Lower leg skin (tissue), 4 donors: ENCODE measurements around the gene RET. TPM values are rescaled to one million over a fixed set of nuclear protein-coding genes. Genes with fewer than 3 reads are reported as not detected.

Experiments used
- DNase-seq, 2 donors: peaks; one replicate each; pipeline ENCODE4 v3.0.0-alpha.2; 2019; ENCODE audit warnings: low spot score in 2 of 2
- H3K4me3 ChIP-seq: fragments of 200-600 bp; sonication (generic); 2 replicates; pipeline ENCODE4 v1.5.1; 2017; ENCODE audit warnings: mild to moderate bottlenecking, low read depth; ENCODE audit not compliant: poor library complexity, severe bottlenecking
- CTCF ChIP-seq, 3 donors: fragments of 450-650 bp; IDR thresholded peaks; one replicate each; pipeline ENCODE4 v1.5.1; 2016; ENCODE audit warnings: antibody characterized with exemption in 3 of 3, mild to moderate bottlenecking in 3 of 3, moderate library complexity in 2 of 3
- POLR2A ChIP-seq, 2 donors: fragments of 450-650 bp; IDR thresholded peaks; one replicate each; pipeline ENCODE4 v1.6.1; 2016 to 2017; ENCODE audit warnings: antibody characterized with exemption in 2 of 2, mild to moderate bottlenecking in 1 of 2, moderate library complexity in 1 of 2
- WGBS, 2 donors: methylation state at CpG; one replicate each; pipeline ENCODE4 v1.1.5; 2018; 5-methylcytosine and 5-hydroxymethylcytosine counted together
- intact Hi-C: fragments of 100-400 bp; cut with DNase I; formaldehyde crosslinking; loops from one replicate; pipeline ENCODE4 v1.15.0; 2023; ENCODE audit warnings: low total_unique reads
- total RNA-seq, 4 donors: library from RNA; depleted of rRNA; stranded (reverse); fragments of >200 nt; gene quantifications; one replicate each; pipeline ENCODE4 v1.1.0, GENCODE V29; 2016

The RET gene
- total RNA-seq, 4 donors from 2014 or later: 0.04 to 1.3 (median 0.87) TPM

GRCh38 chr10:43070121-43071085 is 6.5 kb upstream of the RET start:
- H3K4me3 ChIP-seq: no peak overlapping the region
- WGBS, 2 donors: 84 to 86% methylated on average over 15 to 16 of the region's 17 CpGs
- intact Hi-C loops: no loop called here
- DNase-seq: no peak
- TF ChIP-seq POLR2A (IDR thresholded peaks at IDR 0.05): no peak
- no peak for TF ChIP-seq CTCF (IDR thresholded peaks at IDR 0.05)

- intact Hi-C loops: no loop called here
- WGBS, 2 donors: 80 to 83% methylated on average over 12 to 17 of the region's 19 CpGs
- DNase-seq: no peak
- no peak overlapping the region for H3K4me3 ChIP-seq
- TF ChIP-seq CTCF (IDR thresholded peaks at IDR 0.05): no peak
- no peak for TF ChIP-seq POLR2A (IDR thresholded peaks at IDR 0.05)
Measured at GRCh38 chr10:43071865-43072650, 4.8 kb upstream of the RET start.

DNA sequence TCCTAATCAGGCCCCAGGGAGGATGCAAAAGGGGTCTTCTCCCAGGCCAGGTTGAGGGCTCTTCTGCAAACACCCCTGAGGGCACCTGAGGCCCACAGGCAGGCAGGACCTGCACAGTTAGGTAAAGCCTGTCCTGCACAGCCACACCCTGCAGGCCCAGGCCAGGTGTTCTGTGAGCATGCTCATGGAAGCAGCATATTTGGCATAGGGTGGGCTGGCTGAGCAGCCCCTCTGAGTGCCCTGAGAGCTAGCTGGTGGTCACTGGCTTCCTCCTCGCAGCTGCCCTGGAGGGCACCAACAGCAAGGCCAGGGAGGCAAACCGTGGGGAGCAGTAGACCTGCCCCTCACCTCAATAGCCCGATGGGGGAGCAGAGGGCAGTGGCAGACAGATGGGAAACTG is 3.7 kb upstream of the RET start:
- WGBS, 2 donors: 55 to 91% methylated on average over 2 to 3 of the region's 3 CpGs
- no peak overlapping the region for H3K4me3 ChIP-seq
- DNase-seq: no peak
- intact Hi-C loops: no loop called here
- TF ChIP-seq CTCF (IDR thresholded peaks at IDR 0.05) (no peak), POLR2A (IDR thresholded peaks at IDR 0.05) (no peak)

- no peak for DNase-seq
- WGBS, 2 donors: 90 to 94% methylated on average over 8 of the region's 8 CpGs
- H3K4me3 ChIP-seq: no peak overlapping the region
- intact Hi-C loops: no loop called here
- TF ChIP-seq CTCF (IDR thresholded peaks at IDR 0.05) (no peak), POLR2A (IDR thresholded peaks at IDR 0.05) (no peak)
Measured at GRCh38 chr10:43073721-43074120, 3.1 kb upstream of the RET start.

DNA sequence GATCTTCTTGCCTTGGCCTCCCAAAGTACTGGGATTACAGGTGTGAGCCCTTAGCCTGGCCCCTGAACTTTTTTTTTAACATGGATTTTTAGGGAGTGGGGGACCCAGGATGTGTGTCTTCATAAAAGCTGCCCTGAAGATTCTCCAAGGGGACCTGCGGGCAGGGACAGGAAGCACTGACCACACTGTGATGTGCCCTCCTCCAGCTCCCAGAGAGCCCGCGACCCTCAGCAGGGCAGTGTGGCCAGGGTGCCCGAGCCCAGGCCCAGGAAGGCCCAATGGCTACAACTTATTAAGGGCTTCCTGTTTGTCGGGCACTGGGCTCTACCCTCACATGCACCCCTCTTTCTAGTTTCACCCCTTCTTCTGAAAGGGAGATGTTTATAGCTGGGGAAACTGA is 2.5 kb upstream of the RET start:
- intact Hi-C loops: no loop called here
- WGBS, 2 donors: 85 to 97% methylated on average over 5 of the region's 5 CpGs
- no peak for DNase-seq
- H3K4me3 ChIP-seq: no peak overlapping the region
- no peak for TF ChIP-seq CTCF (IDR thresholded peaks at IDR 0.05)
- no peak for TF ChIP-seq POLR2A (IDR thresholded peaks at IDR 0.05)
